ENCODE data around the gene EIF2B4. TPM values are rescaled to one million over a fixed set of nuclear protein-coding genes. Genes with fewer than 3 reads are reported as not detected.
A peak's percentile ranks its signal among the peaks of the same experiment; 100 is the strongest.
"Not testable (repeated sequence)": the region's sequence is repeated elsewhere in the genome, so short reads cannot be mapped to it uniquely, and the experiment has no call there.

The EIF2B4 gene
- total RNA-seq, 1 donor from 2014 or later = 29.2 TPM

DNA sequence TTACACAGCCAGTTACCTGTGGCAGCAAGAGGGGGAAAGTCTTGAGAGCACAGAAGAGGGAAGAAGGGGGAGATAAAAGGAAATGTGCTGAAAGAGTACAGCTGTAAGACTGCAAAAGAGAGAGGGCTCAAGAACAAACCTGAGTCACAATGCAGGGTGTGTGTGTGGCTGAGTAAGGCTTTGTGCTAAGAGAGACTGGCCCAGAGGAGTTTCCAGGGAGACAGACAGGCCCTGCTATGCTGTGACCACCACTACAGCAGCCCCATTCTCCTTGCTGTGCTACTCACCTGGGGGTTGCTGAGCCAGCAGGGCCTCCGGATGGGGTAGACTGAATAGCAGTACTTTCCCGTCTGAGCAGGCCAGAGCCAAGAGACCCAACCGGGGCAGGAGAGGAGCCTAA, 34.8 kb downstream of the EIF2B4 start:
- ATAC-seq = peak; percentile 55

DNA sequence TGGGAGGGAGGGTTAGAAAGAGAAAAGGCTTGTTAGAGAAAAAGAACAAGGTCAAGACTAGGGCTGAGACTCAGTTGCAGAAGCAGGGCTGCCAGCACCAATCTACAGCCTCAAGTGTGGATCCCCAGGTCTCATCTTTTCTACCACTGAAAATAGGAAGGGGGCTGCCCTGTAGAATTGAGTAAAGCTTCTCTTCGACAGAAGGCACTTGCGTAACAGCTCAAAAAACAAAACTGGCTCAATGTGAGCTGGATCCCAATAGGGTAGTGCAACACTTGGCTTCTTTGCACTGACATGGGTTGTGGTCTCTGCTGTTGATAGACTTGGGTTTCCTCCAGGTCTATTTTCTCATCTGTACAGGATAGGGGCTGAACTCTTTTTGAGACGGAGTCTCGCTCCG, 45.4 kb downstream of the EIF2B4 start:
- no peak for ATAC-seq

DNA sequence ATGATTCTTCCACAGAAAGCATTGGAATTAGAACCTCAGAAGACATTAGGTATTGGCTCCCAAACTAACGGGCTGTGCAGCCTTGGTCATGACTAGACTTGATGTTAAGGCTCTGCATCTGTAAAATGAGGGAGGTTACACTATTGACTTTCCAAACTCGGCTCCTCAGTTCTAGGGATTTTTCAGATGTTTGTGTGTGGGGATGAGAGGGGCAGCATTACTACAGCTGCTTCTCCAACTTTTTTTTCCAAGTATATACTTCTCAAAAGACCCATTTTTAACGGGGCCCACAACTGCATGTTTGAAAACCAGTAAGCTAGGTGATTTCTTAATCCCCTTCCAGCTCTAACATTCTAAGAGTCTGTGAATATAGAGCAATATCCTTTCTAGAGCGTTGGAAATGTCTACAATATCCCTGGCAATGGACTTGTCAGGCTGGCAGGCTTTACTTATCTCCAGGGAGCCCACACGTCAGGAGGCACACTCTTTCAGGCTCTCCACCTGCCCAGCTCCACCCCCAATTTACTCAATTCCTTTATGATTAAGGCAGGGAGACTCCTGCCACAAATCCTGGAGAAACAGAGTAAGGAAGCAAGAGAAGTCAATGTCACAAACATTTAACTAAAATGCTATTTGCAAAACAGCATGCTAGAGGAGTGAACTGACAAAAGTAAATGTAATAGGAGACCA, 46.4 kb downstream of the EIF2B4 start:
- ATAC-seq = no peak

GRCh38 chr2:27322766-27323595, 47.2 kb downstream of the EIF2B4 start, which contains the start of gene MPV17:
Gene MPV17 (minus strand): TSS chr2:27323097. CDS start chr2:27322517, 580 bp downstream.
- peak; percentile 93 for ATAC-seq

- peak; percentile 35 for ATAC-seq
Measured at GRCh38 chr2:27322301-27322765, 47.8 kb downstream of the EIF2B4 start.

GRCh38 chr2:27320958-27321543, 49.1 kb downstream of the EIF2B4 start:
- ATAC-seq = peak; percentile 77

- not testable (repeated sequence) for ATAC-seq
Measured at GRCh38 chr2:27319839-27320238, 50.3 kb downstream of the EIF2B4 start.

- no peak for ATAC-seq
Measured at GRCh38 chr2:27316655-27317412, 53.3 kb downstream of the EIF2B4 start.

DNA sequence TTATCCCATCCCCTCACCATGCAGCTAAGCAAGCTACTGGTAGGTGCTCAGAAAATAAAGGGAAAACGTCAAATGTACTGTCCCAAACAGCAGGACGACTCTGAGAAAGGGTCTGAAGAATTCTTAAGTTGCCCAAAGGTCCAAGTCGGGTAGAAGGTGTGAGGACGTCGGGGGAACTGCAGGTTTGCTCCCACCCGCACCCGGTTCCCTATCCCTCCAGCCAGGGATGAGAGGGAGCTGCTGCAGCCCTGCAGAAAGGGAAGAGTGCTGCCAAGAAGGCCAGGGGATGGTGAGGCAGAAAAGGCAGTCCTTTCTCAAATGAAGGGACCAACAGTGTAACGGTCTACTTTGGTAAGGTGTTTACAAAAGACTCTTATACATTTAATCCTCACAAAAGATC, 55.0 kb downstream of the EIF2B4 start:
- no peak for ATAC-seq

- peak; percentile 18 for ATAC-seq
Measured at GRCh38 chr2:27314709-27315108, 55.4 kb downstream of the EIF2B4 start.

Other genes starting within 250 kb of the EIF2B4 start
- not detected for gene ABHD1, start 246.5 kb downstream of the EIF2B4 start, total RNA-seq
- gene PREB, start 235.7 kb downstream of the EIF2B4 start, total RNA-seq = 26.5 TPM
- gene PRR30, start 230.9 kb downstream of the EIF2B4 start, total RNA-seq = not detected
- gene TCF23, start 221.3 kb downstream of the EIF2B4 start, total RNA-seq = not detected
- 75.0 TPM for gene ATRAID, start 158.3 kb downstream of the EIF2B4 start, total RNA-seq
- 15.6 TPM for gene SLC5A6, start 158.1 kb downstream of the EIF2B4 start, total RNA-seq
- gene CAD, start 153.0 kb downstream of the EIF2B4 start, total RNA-seq = 26.7 TPM
- gene SLC30A3, start 107.3 kb downstream of the EIF2B4 start, total RNA-seq = not detected
- gene DNAJC5G, start 94.9 kb downstream of the EIF2B4 start, total RNA-seq = not detected
- gene TRIM54, start 87.9 kb downstream of the EIF2B4 start, total RNA-seq = 0.16 TPM
- gene UCN, start 61.9 kb downstream of the EIF2B4 start, total RNA-seq = 0.56 TPM
- 42.7 TPM for gene MPV17, start 47.2 kb downstream of the EIF2B4 start, total RNA-seq
- 50.8 TPM for gene GTF3C2, start 13.6 kb downstream of the EIF2B4 start, total RNA-seq
- gene SNX17, start 278 bp upstream of the EIF2B4 start, total RNA-seq = 62.1 TPM
- 11.4 TPM for gene ZNF513, start 10.4 kb upstream of the EIF2B4 start, total RNA-seq
- gene PPM1G, start 39.3 kb upstream of the EIF2B4 start, total RNA-seq = 57.3 TPM
- gene NRBP1, start 58.3 kb upstream of the EIF2B4 start, total RNA-seq = 86.6 TPM
- gene KRTCAP3, start 72.0 kb upstream of the EIF2B4 start, total RNA-seq = 26.0 TPM
- gene IFT172, start 119.4 kb upstream of the EIF2B4 start, total RNA-seq = 10.3 TPM
- 8.5 TPM for gene FNDC4, start 124.9 kb upstream of the EIF2B4 start, total RNA-seq
- gene GCKR, start 126.5 kb upstream of the EIF2B4 start, total RNA-seq = 0.84 TPM
- gene ZNF512, start 212.7 kb upstream of the EIF2B4 start, total RNA-seq = 9.2 TPM